ENCODE results near the gene PLIN1.

PLIN1 gene

DNA sequence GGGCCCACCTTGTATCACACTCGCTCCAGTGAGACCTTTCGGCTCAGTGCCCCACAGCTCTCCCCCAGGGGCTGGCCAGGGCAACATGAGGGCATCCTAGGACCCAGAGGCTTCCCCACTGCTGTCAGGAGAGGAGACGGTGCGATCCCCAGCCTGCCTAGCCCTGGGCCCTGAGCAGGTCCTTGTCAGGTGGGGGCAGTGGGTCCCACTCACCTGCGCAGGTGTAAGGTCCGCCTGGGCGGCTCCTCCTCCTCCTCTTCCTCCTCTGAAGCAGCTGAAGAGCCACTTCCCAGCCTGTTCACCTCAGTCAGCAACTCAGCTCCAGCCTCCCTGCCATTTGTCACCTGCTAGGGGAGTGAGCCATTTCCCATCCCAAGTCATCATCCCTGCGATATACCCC lies 33.5 kb downstream of the PLIN1 start:
- TF ChIP-seq, protein P1, sequence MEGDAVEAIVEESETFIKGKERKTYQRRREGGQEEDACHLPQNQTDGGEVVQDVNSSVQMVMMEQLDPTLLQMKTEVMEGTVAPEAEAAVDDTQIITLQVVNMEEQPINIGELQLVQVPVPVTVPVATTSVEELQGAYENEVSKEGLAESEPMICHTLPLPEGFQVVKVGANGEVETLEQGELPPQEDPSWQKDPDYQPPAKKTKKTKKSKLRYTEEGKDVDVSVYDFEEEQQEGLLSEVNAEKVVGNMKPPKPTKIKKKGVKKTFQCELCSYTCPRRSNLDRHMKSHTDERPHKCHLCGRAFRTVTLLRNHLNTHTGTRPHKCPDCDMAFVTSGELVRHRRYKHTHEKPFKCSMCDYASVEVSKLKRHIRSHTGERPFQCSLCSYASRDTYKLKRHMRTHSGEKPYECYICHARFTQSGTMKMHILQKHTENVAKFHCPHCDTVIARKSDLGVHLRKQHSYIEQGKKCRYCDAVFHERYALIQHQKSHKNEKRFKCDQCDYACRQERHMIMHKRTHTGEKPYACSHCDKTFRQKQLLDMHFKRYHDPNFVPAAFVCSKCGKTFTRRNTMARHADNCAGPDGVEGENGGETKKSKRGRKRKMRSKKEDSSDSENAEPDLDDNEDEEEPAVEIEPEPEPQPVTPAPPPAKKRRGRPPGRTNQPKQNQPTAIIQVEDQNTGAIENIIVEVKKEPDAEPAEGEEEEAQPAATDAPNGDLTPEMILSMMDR (IDR thresholded peaks at IDR 0.05; ENCODE audit: insufficient read depth, low read length, poor library complexity, severe bottlenecking): no peak
- no peak overlapping the region for H3K4me3 ChIP-seq (replicated peaks; ENCODE audit: low read depth, low read length)
- no peak for DNase-seq (ENCODE audit: extremely low read depth, insufficient read length)
- no peaks in the 10 kb centered on the region for H3K36me3 ChIP-seq (ENCODE audit: control insufficient read depth, insufficient read depth, low read length)
- H3K27me3 ChIP-seq (replicated peaks; ENCODE audit: control insufficient read depth, insufficient read depth, low read length): no peaks in the 10 kb centered on the region

DNA sequence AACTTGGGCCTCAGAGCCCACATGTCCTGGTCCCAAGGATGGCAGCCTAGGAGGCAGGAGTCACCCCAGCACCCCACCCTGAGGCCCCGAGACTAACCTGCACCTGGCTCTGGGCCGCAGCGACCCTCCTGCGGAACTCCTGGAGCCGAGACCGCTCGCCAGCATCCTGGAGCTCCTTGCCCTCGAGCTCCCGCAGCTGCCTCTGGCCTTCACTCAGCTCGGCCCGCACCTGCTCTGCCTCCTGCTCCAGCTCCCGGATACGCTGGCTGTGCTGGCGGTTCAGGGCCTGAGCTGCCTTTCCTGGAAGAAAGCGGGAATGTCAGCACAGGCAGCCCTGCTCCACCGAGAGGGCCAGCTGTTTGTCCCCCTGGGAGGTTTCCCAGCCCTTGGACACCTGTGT lies 37.1 kb downstream of the PLIN1 start:
- H3K4me3 ChIP-seq (replicated peaks; ENCODE audit: low read depth, low read length): no peak overlapping the region
- H3K27me3 ChIP-seq (replicated peaks; ENCODE audit: control insufficient read depth, insufficient read depth, low read length): no peaks in the 10 kb centered on the region
- no peaks in the 10 kb centered on the region for H3K36me3 ChIP-seq (ENCODE audit: control insufficient read depth, insufficient read depth, low read length)
- TF ChIP-seq, protein P1 (IDR thresholded peaks at IDR 0.05; ENCODE audit: insufficient read depth, low read length, poor library complexity, severe bottlenecking): no peak
- DNase-seq (ENCODE audit: extremely low read depth, insufficient read length): no peak

DNA sequence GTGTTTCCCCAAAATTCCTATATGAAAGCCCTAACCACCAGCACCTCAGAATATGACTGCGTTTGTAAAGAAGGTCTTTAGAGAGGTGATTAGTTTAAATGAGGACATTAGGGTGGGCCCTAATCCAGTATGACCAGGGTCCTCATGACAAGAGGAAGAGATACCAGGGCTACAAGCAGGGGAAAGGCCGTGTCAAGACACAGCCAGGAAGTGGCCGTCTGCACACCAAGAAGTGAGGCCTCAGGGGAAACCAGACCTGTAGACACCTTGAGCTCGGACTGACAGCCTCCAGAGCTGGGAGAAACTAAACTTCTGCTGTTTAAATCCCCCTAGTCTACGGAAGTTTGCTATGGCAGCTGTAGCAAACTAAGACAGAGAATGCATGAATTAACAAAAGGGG lies 38.1 kb downstream of the PLIN1 start:
- DNase-seq (ENCODE audit: extremely low read depth, insufficient read length): no peak
- TF ChIP-seq, protein P1 (IDR thresholded peaks at IDR 0.05; ENCODE audit: insufficient read depth, low read length, poor library complexity, severe bottlenecking): no peak
- H3K36me3 ChIP-seq (ENCODE audit: control insufficient read depth, insufficient read depth, low read length): no peaks in the 10 kb centered on the region
- H3K27me3 ChIP-seq (replicated peaks; ENCODE audit: control insufficient read depth, insufficient read depth, low read length): no peaks in the 10 kb centered on the region
- no peak overlapping the region for H3K4me3 ChIP-seq (replicated peaks; ENCODE audit: low read depth, low read length)

DNA sequence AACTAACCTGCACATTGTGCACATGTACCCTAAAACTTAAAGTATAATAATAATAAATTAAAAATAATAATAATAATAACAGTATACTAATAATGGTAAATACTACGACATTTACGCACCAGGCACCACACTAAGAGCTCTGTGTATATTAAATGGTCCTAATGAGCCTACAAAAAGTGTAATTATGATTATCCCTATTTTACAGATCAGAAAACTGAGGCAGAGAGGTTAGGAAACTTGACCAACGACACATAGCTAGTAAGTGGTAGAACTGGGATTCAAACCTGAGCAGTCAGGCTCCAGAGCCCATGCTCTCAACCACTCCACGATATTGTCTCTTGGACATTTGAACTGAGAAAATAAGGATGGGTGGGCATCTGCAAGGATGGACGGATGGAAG lies 38.9 kb downstream of the PLIN1 start:
- Histone ChIP-seq H3K27me3 (replicated peaks; ENCODE audit: control insufficient read depth, insufficient read depth, low read length) (no peaks in the 10 kb centered on the region), H3K36me3 (ENCODE audit: control insufficient read depth, insufficient read depth, low read length) (no peaks in the 10 kb centered on the region), H3K4me3 (replicated peaks; ENCODE audit: low read depth, low read length) (no peak overlapping the region)
- TF ChIP-seq, protein P1 (IDR thresholded peaks at IDR 0.05; ENCODE audit: insufficient read depth, low read length, poor library complexity, severe bottlenecking): no peak
- DNase-seq (ENCODE audit: extremely low read depth, insufficient read length): no peak

DNA sequence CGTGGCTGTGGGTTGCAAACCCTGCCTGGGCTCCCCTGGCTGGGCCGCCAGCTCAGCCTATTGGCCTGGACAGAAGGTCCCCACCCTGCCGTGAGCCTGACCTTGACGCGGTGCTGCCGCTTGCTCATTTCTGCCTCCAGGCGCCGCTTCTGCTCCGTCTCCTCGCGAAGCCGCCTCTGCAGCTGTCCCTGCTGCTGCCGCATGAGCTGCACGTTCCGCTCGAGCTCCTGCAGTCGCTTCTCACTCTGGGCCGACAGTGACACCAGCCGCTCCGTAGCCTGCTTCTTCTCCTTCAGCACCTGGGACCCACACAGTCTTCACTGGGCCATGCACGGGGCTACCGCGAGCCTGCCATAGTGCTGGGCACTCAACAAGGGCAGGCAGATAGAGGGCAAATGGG lies 45.6 kb downstream of the PLIN1 start:
- peaks cover 19% of the 10 kb centered on the region for H3K36me3 ChIP-seq (ENCODE audit: control insufficient read depth, insufficient read depth, low read length)
- no peak for DNase-seq (ENCODE audit: extremely low read depth, insufficient read length)
- TF ChIP-seq, protein P1 (IDR thresholded peaks at IDR 0.05; ENCODE audit: insufficient read depth, low read length, poor library complexity, severe bottlenecking): no peak
- H3K27me3 ChIP-seq (replicated peaks; ENCODE audit: control insufficient read depth, insufficient read depth, low read length): no peaks in the 10 kb centered on the region
- no peak overlapping the region for H3K4me3 ChIP-seq (replicated peaks; ENCODE audit: low read depth, low read length)

All from GM06990 (cell line).